DND-41 (cell line): ENCODE data around the gene SYTL2.

Experiments
- ATAC-seq: fragments of 200-7000 bp; cut with Tn5 transposase; 3 replicates; pipeline ENCODE4 v1.9.1; 2021; ENCODE audit warnings: low read depth; ENCODE audit not compliant: insufficient read depth
- DNase-seq: peaks from one replicate; pipeline ENCODE4 v3.0.0-alpha.2; 2020
- H2AFZ ChIP-seq: 2 replicates; pipeline ENCODE4 v1.6.0; 2012; ENCODE audit warnings: low read depth, low read length
- H3K27ac ChIP-seq: 2 replicates; pipeline ENCODE4 v1.5.1; 2012; ENCODE audit warnings: low read length, inconsistent platforms
- H3K27me3 ChIP-seq: fragments of 200-600 bp; sonication (generic); 2 replicates; pipeline ENCODE4 v1.6.0; 2012; ENCODE audit warnings: low read length, mild to moderate bottlenecking, inconsistent platforms; ENCODE audit not compliant: insufficient read depth, poor library complexity
- H3K36me3 ChIP-seq: 2 replicates; pipeline ENCODE4 v1.5.1; 2012; ENCODE audit warnings: low read length, inconsistent platforms; ENCODE audit not compliant: insufficient read depth
- H3K4me1 ChIP-seq: 2 replicates; pipeline ENCODE4 v1.5.1; 2012; ENCODE audit warnings: mild to moderate bottlenecking, low read length; ENCODE audit not compliant: insufficient read depth
- H3K4me2 ChIP-seq: 2 replicates; pipeline ENCODE4 v1.6.0; 2012; ENCODE audit warnings: mild to moderate bottlenecking, moderate library complexity, low read length, inconsistent platforms; ENCODE audit not compliant: insufficient read depth
- H3K4me3 ChIP-seq, 2 experiments: fragments of 200-600 bp in 1 of 2; shearing (Covaris generic) in 1 of 2; 2 replicates each; pipeline ENCODE4 v1.5.1; 2012 to 2016; ENCODE audit warnings: inconsistent platforms in 2 of 2, low read length in 2 of 2, mild to moderate bottlenecking in 2 of 2, low read depth in 1 of 2, moderate library complexity in 1 of 2
- H3K79me2 ChIP-seq: 2 replicates; pipeline ENCODE4 v1.6.0; 2012; ENCODE audit warnings: low read length, inconsistent platforms; ENCODE audit not compliant: insufficient read depth
- H3K9ac ChIP-seq: 2 replicates; pipeline ENCODE4 v1.6.0; 2012; ENCODE audit warnings: low read depth, mild to moderate bottlenecking, inconsistent platforms, low read length, moderate library complexity
- H3K9me3 ChIP-seq: 2 replicates; pipeline ENCODE4 v1.5.1; 2012; ENCODE audit warnings: low read length, moderate library complexity, mild to moderate bottlenecking, inconsistent platforms; ENCODE audit not compliant: insufficient read depth, severe bottlenecking
- H4K20me1 ChIP-seq: 2 replicates; pipeline ENCODE4 v1.6.0; 2012; ENCODE audit warnings: low read length; ENCODE audit not compliant: insufficient read depth
- CTCF ChIP-seq: IDR thresholded peaks from 2 replicates; pipeline ENCODE4 v1.5.1; 2012; ENCODE audit warnings: borderline replicate concordance, low read length, moderate library complexity, mild to moderate bottlenecking; ENCODE audit not compliant: poor library complexity, severe bottlenecking; ENCODE audit errors: extremely low read depth
- EZH2 ChIP-seq: IDR thresholded peaks from 3 replicates; pipeline ENCODE4 v1.6.1; 2012; ENCODE audit warnings: borderline replicate concordance, low read depth, mild to moderate bottlenecking, moderate library complexity, low read length, inconsistent platforms; ENCODE audit not compliant: severe bottlenecking

The SYTL2 gene

GRCh38 chr11:85762226-85762625, 48.7 kb downstream of the SYTL2 start:
- H3K9ac ChIP-seq, result no peak overlapping the region
- H3K4me2 ChIP-seq, result no peak overlapping the region
- H3K27ac ChIP-seq, result no peak overlapping the region
- no peak for TF ChIP-seq EZH2
- no peak for TF ChIP-seq CTCF
- peaks cover 81% of the 10 kb centered on the region for H3K27me3 ChIP-seq
- ATAC-seq (no peak), DNase-seq (no peak)
- H4K20me1 ChIP-seq, result peaks cover 36% of the 10 kb centered on the region
- no peaks in the 10 kb centered on the region for H3K36me3 ChIP-seq
- H3K4me1 ChIP-seq, result no peaks in the 10 kb centered on the region
- H3K9me3 ChIP-seq, result no peaks in the 10 kb centered on the region
- no peaks in the 10 kb centered on the region for H3K79me2 ChIP-seq
- H2AFZ ChIP-seq, result no peak overlapping the region
- no peak overlapping the region for H3K4me3 ChIP-seq

- Histone ChIP-seq H3K4me3 (no peak overlapping the region), H3K36me3 (no peaks in the 10 kb centered on the region), H3K4me1 (no peaks in the 10 kb centered on the region), H3K27ac (no peak overlapping the region), H3K9me3 (no peaks in the 10 kb centered on the region), H3K79me2 (no peaks in the 10 kb centered on the region), H3K4me2 (no peak overlapping the region), H2AFZ (no peak overlapping the region), H3K27me3 (peaks cover 82% of the 10 kb centered on the region), H4K20me1 (peaks cover 51% of the 10 kb centered on the region), H3K9ac (no peak overlapping the region)
- no peak for DNase-seq
- no peak for ATAC-seq
- no peak for TF ChIP-seq EZH2
- no peak for TF ChIP-seq CTCF
Measured at GRCh38 chr11:85759915-85760314, 51.0 kb downstream of the SYTL2 start.

DNA sequence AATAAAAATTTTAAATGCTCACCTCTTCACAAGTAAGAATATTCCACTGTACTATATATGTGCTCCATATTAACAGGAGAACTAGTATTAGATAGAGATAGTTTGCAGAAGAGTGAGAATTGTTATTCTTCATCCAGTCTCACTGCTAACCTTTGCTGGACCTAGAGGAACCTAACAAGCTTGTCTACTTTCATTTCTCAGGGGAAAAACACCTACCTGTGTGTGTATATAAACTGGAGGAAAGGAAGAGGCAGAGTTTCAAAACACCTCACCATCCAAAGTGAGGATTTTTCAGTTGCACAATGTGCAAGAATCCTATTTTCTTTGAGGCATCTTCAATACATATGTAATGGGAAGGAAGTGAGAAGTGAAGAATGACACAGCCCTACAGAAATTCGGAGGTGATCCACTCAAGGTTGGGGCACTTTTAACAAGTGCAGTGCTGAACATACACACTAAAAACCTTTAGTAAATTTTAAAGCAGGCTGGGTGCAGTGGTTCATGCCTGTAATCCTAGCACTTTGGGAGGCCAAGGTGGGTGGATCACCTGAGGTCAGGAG, 52.4 kb downstream of the SYTL2 start:
- DNase-seq, result no peak
- H3K4me2 ChIP-seq, result no peak overlapping the region
- TF ChIP-seq CTCF (no peak), EZH2 (no peak)
- no peak for ATAC-seq
- peaks cover 85% of the 10 kb centered on the region for H3K27me3 ChIP-seq
- no peaks in the 10 kb centered on the region for H3K4me1 ChIP-seq
- H2AFZ ChIP-seq, result no peak overlapping the region
- H3K27ac ChIP-seq, result no peak overlapping the region
- peaks cover 47% of the 10 kb centered on the region for H4K20me1 ChIP-seq
- no peaks in the 10 kb centered on the region for H3K9me3 ChIP-seq
- no peaks in the 10 kb centered on the region for H3K36me3 ChIP-seq
- no peak overlapping the region for H3K9ac ChIP-seq
- no peak overlapping the region for H3K4me3 ChIP-seq
- H3K79me2 ChIP-seq, result no peaks in the 10 kb centered on the region

DNA sequence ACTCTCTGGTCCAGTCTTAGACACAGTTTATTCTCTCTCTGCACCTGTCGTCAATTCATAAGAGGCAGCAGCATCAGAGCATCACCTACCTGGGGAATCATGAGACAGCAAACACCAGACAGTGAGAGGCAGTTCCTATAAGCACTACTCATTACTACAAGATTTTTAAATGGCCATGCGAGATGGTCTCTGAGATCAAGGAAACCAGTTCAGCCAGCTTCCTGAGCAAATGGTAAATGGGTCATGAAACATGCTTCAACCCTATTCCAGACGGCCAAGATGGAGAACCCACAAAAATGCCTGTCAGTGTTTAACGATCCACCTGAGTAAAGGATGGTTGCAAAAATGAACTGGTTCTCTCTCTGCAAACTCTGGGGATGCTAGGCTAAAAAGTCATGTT, 52.9 kb downstream of the SYTL2 start:
- H3K4me1 ChIP-seq, result peaks cover 4% of the 10 kb centered on the region
- H4K20me1 ChIP-seq, result peaks cover 49% of the 10 kb centered on the region
- no peaks in the 10 kb centered on the region for H3K36me3 ChIP-seq
- H2AFZ ChIP-seq, result no peak overlapping the region
- DNase-seq (no peak), ATAC-seq (no peak)
- peaks cover 80% of the 10 kb centered on the region for H3K27me3 ChIP-seq
- H3K9me3 ChIP-seq, result no peaks in the 10 kb centered on the region
- no peak overlapping the region for H3K27ac ChIP-seq
- H3K9ac ChIP-seq, result no peak overlapping the region
- H3K79me2 ChIP-seq, result no peaks in the 10 kb centered on the region
- no peak for TF ChIP-seq CTCF
- no peak for TF ChIP-seq EZH2
- H3K4me3 ChIP-seq, result no peak overlapping the region
- no peak overlapping the region for H3K4me2 ChIP-seq
